ENCODE results near the gene LRTM2. TPM values are rescaled to one million over a fixed set of nuclear protein-coding genes. Genes with fewer than 3 reads are reported as not detected.
"Not testable (repeated sequence)": the region's sequence is repeated elsewhere in the genome, so short reads cannot be mapped to it uniquely, and the experiment has no call there.

The LRTM2 gene
- total and polyA plus RNA-seq, 7 experiments from 2014 or later: 0.12 TPM; not detected in 6

DNA sequence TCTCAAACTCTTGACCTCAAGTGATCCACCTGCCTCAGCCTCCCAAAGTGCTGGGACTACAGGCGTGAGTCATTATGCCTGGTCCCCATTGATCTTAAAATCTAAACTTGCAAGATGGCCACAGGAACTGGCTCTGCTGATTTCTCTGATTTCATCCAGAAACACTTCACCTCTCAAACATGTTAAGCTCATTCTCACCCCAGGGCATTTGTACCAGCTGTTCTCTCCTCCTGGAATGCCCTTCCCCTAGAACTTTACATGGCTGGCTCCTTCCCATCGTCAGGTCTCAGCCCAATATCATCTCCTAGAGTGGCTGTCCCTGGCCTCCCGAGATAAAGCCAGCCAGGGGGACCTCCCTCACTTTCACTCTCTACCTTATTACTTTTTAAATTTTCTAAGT lies 5.3 kb upstream of the LRTM2 start:
- Mint-ChIP-seq H3K4me3 (no peak overlapping the region), H3K27me3 (peaks cover 4 to 16% (median 12%) of the 10 kb centered on the region in 5 donors), H3K9me3 (peaks cover 0 to 2% (median 0%) of the 10 kb centered on the region in 11 donors), H3K36me3 (no peaks in the 10 kb centered on the region), H3K4me1 (peaks cover 0 to 15% (median 0%) of the 10 kb centered on the region in 7 donors), H3K27ac (peak overlapping the region in 1 of 9 donors; percentile 56)
- intact Hi-C loops (cut with micrococcal nuclease): no loop called here
- no peaks in the 10 kb centered on the region for H3K9me3 ChIP-seq (ENCODE audit: control insufficient read depth in 2 of 3, low read length in 3 of 3)
- ATAC-seq (no peak), DNase-seq (no peak)
- H3K36me3 ChIP-seq (ENCODE audit: control insufficient read depth in 2 of 3, insufficient read depth in 3 of 3, low read length in 3 of 3): no peaks in the 10 kb centered on the region
- no peak overlapping the region for H3K27ac ChIP-seq (ENCODE audit: low read depth, low read length)
- POLR2A ChIA-PET: no interaction called here
- H3K27me3 ChIP-seq (ENCODE audit: control insufficient read depth in 2 of 2, insufficient read depth in 2 of 2, low read length in 2 of 2): peaks cover 0 to 2% of the 10 kb centered on the region in 2 donors
- no peaks in the 10 kb centered on the region for H3K4me1 ChIP-seq (ENCODE audit: control insufficient read depth in 2 of 2, insufficient read depth in 2 of 2, low read length in 2 of 2)
- H3K4me3 ChIP-seq (ENCODE audit: low read length): no peak overlapping the region
- CTCF ChIA-PET: no interaction called here

DNA sequence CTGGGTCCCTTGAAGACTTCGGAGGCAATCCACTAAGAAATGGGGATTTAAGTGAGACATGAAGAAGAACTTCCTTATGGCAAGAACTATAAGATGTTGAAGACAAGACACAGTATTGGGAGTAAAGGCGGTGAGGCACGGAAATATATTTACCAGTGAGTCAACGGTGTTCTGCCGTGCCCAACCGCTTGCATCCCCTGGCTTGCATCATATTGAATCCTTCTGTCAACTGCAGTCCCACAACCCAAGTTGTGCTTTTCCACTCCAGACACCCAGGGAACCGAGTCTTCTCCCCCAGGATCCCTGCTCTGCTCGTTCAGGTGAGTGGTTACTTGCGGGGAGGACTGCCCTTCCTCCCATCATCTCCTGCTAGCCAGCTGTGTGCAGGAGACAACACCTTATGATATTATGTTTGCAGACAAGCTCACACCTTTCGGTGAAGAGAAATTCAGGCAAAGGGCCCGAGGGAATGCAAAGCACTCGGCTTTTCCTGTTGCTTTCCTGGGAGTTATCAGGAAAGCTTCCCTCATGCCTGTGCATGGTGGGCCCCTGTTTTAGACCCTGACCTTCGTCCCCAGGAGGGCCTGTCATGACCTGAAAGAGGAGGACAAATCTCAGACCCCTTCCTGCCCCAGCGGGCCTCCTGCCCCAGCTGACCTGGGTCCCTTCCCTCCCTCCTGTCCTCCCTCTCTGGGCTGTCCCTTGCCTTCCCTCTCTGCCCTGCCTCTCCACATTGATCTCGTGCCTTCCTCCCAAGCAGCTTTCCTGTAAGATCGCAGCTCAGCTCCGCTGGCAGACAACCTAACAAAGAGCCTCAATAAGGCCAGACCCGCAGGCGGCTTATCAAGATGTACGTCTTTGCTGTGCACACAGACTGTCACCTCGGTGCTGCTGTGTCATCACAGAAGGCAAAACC lies 4.3 kb upstream of the LRTM2 start:
- ATAC-seq (no peak), DNase-seq (no peak)
- peaks cover 0 to 12% (median 0%) of the 10 kb centered on the region in 7 donors for H3K4me1 Mint-ChIP-seq
- H3K4me3 ChIP-seq (ENCODE audit: low read length): no peak overlapping the region
- no peaks in the 10 kb centered on the region for H3K9me3 ChIP-seq (ENCODE audit: control insufficient read depth in 2 of 3, low read length in 3 of 3)
- ChIA-PET POLR2A (no interaction called here), CTCF (no interaction called here)
- intact Hi-C loops (cut with micrococcal nuclease): no loop called here
- H3K4me1 ChIP-seq (ENCODE audit: control insufficient read depth in 2 of 2, insufficient read depth in 2 of 2, low read length in 2 of 2): no peaks in the 10 kb centered on the region
- no peaks in the 10 kb centered on the region for H3K36me3 Mint-ChIP-seq
- no peak overlapping the region for H3K4me3 Mint-ChIP-seq
- no peak overlapping the region for H3K27ac Mint-ChIP-seq
- H3K27me3 Mint-ChIP-seq: peaks cover 12 to 26% (median 20%) of the 10 kb centered on the region in 5 donors
- H3K27ac ChIP-seq (ENCODE audit: low read depth, low read length): no peak overlapping the region
- no peaks in the 10 kb centered on the region for H3K36me3 ChIP-seq (ENCODE audit: control insufficient read depth in 2 of 3, insufficient read depth in 3 of 3, low read length in 3 of 3)
- H3K9me3 Mint-ChIP-seq: peaks cover 0 to 2% (median 0%) of the 10 kb centered on the region in 11 donors
- peaks cover 0 to 2% of the 10 kb centered on the region in 2 donors for H3K27me3 ChIP-seq (ENCODE audit: control insufficient read depth in 2 of 2, insufficient read depth in 2 of 2, low read length in 2 of 2)

DNA sequence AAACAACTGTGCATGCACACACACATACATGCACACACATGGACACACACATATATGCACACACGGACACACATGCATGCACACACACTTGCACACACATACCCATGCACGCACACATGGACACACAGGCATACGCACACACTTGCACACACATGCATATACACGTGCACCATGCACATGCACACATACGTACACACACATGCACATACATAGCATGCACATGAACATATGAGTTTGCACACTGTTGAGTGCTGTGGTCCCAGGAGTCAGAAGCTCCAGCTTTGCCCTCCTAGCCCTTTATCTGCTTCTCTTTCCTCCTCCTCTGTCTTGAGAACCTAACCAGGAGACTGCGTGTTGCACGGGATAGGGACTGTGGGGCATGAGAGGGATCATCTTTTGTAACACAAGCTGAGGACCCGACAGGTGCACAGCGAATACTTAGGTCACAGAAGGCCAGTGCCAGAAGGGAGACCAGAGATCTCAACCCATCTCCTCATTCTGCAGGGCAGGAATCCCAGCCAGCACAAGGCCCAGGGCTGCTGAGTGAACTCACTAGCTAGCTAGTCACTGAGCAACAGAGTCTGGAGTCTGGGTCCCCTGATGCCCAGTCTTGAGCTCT lies 3.5 kb upstream of the LRTM2 start:
- Mint-ChIP-seq H3K27me3 (peaks cover 13 to 31% (median 22%) of the 10 kb centered on the region in 5 donors), H3K36me3 (no peaks in the 10 kb centered on the region), H3K9me3 (peaks cover 0 to 2% (median 0%) of the 10 kb centered on the region in 11 donors), H3K27ac (no peak overlapping the region), H3K4me1 (peaks cover 0 to 8% (median 0%) of the 10 kb centered on the region in 7 donors), H3K4me3 (no peak overlapping the region)
- Histone ChIP-seq H3K4me1 (ENCODE audit: control insufficient read depth in 2 of 2, insufficient read depth in 2 of 2, low read length in 2 of 2) (no peaks in the 10 kb centered on the region), H3K4me3 (ENCODE audit: low read length) (no peak overlapping the region), H3K27me3 (ENCODE audit: control insufficient read depth in 2 of 2, insufficient read depth in 2 of 2, low read length in 2 of 2) (peaks cover 0 to 2% of the 10 kb centered on the region in 2 donors), H3K27ac (ENCODE audit: low read depth, low read length) (no peak overlapping the region), H3K36me3 (ENCODE audit: control insufficient read depth in 2 of 3, insufficient read depth in 3 of 3, low read length in 3 of 3) (no peaks in the 10 kb centered on the region), H3K9me3 (ENCODE audit: control insufficient read depth in 2 of 3, low read length in 3 of 3) (no peaks in the 10 kb centered on the region)
- CTCF ChIA-PET: no interaction called here
- intact Hi-C loops (cut with micrococcal nuclease): no loop called here
- DNase-seq: no peak
- ATAC-seq: no peak
- POLR2A ChIA-PET: no interaction called here

DNA sequence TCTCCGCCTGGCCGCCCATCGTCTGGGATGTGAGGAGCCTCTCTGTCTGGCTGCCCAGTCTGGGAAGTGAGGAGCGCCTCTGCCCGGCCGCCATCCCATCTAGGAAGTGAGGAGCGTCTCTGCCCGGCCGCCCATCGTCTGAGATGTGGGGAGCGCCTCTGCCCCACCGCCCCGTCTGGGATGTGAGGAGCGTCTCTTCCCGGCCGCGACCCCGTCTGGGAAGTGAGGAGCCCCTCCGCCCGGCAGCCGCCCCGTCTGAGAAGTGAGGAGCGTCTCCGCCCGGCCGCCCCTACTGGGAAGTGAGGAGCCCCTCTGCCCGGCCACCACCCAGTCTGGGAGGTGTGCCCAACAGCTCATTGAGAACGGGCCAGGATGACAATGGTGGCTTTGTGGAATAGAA lies 2.4 kb upstream of the LRTM2 start:
- H3K27me3 ChIP-seq (ENCODE audit: control insufficient read depth in 2 of 2, insufficient read depth in 2 of 2, low read length in 2 of 2); intact Hi-C loops (cut with micrococcal nuclease); H3K4me3 ChIP-seq (ENCODE audit: low read length); H3K27ac Mint-ChIP-seq; H3K36me3 Mint-ChIP-seq; ATAC-seq; H3K27ac ChIP-seq (ENCODE audit: low read depth, low read length); H3K4me3 Mint-ChIP-seq; CTCF ChIA-PET; H3K4me1 ChIP-seq (ENCODE audit: control insufficient read depth in 2 of 2, insufficient read depth in 2 of 2, low read length in 2 of 2); H3K9me3 Mint-ChIP-seq; DNase-seq; POLR2A ChIA-PET; H3K36me3 ChIP-seq (ENCODE audit: control insufficient read depth in 2 of 3, insufficient read depth in 3 of 3, low read length in 3 of 3); H3K9me3 ChIP-seq (ENCODE audit: control insufficient read depth in 2 of 3, low read length in 3 of 3): not testable (repeated sequence)
- Mint-ChIP-seq H3K27me3 (peaks cover 13 to 34% (median 28%) of the 10 kb centered on the region in 5 donors), H3K4me1 (peaks cover 0 to 10% (median 0%) of the 10 kb centered on the region in 7 donors)

DNA sequence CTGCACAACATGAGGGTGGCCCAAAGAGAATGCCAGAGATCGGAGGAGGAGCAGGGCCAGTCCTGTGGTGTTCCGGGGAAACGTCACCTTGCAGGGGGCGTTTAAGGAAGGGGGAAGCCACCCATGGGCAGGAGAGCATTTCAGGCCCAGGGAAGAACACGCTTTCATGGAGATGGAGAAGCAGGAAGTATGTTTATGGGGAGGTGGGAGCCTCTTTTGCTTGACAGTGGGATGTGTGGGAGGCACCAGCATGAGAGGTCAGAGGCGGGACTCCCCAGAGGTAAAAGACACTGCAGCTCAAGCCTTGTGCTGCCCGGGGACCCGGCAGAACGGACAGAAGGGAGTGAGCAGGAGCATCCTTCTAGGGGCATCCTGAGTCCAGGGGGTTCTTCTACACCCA lies 1.3 kb upstream of the LRTM2 start:
- Histone ChIP-seq H3K9me3 (ENCODE audit: control insufficient read depth in 2 of 3, low read length in 3 of 3) (no peaks in the 10 kb centered on the region), H3K4me3 (ENCODE audit: low read length) (no peak overlapping the region), H3K27ac (ENCODE audit: low read depth, low read length) (no peak overlapping the region), H3K27me3 (ENCODE audit: control insufficient read depth in 2 of 2, insufficient read depth in 2 of 2, low read length in 2 of 2) (peaks cover 0 to 2% of the 10 kb centered on the region in 2 donors), H3K36me3 (ENCODE audit: control insufficient read depth in 2 of 3, insufficient read depth in 3 of 3, low read length in 3 of 3) (no peaks in the 10 kb centered on the region), H3K4me1 (ENCODE audit: control insufficient read depth in 2 of 2, insufficient read depth in 2 of 2, low read length in 2 of 2) (no peaks in the 10 kb centered on the region)
- H3K36me3 Mint-ChIP-seq: no peaks in the 10 kb centered on the region
- intact Hi-C loops (cut with micrococcal nuclease): no loop called here
- no peak overlapping the region for H3K27ac Mint-ChIP-seq
- POLR2A ChIA-PET: no interaction called here
- DNase-seq (no peak), ATAC-seq (no peak)
- H3K4me1 Mint-ChIP-seq: peaks cover 0 to 10% (median 0%) of the 10 kb centered on the region in 7 donors
- H3K27me3 Mint-ChIP-seq: peaks cover 13 to 35% (median 31%) of the 10 kb centered on the region in 5 donors
- H3K4me3 Mint-ChIP-seq: no peak overlapping the region
- CTCF ChIA-PET: no interaction called here
- H3K9me3 Mint-ChIP-seq: peaks cover 0 to 2% (median 0%) of the 10 kb centered on the region in 11 donors

DNA sequence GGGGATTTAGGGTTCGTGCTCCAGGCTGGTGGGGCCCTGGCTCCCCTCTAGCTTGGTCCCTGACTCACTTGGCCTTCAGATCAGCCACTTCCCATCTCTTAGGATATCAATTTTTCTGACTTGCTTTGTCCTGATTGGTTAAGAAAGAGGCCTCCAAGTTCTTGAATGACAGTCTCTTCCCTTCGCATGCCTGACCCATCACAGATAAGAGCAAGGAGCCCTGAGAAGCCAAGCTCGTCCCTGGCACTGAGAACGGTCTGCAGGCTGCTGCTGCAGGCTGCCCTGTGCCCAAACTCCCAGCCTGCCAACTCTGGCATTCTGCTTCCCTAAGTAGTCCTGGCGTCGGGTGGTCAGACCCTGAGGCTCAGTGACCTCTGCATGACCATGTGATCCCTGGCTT lies 794 bp upstream of the LRTM2 start:
- intact Hi-C loops (cut with micrococcal nuclease): no loop called here
- no peak for ATAC-seq
- POLR2A ChIA-PET: no interaction called here
- Mint-ChIP-seq H3K9me3 (peaks cover 0 to 2% (median 0%) of the 10 kb centered on the region in 11 donors), H3K4me1 (peaks cover 0 to 10% (median 0%) of the 10 kb centered on the region in 7 donors), H3K27me3 (peaks cover 13 to 34% (median 31%) of the 10 kb centered on the region in 5 donors), H3K36me3 (no peaks in the 10 kb centered on the region), H3K4me3 (no peak overlapping the region), H3K27ac (no peak overlapping the region)
- Histone ChIP-seq H3K4me3 (ENCODE audit: low read length) (no peak overlapping the region), H3K27ac (ENCODE audit: low read depth, low read length) (no peak overlapping the region), H3K27me3 (ENCODE audit: control insufficient read depth in 2 of 2, insufficient read depth in 2 of 2, low read length in 2 of 2) (peaks cover 0 to 2% of the 10 kb centered on the region in 2 donors), H3K9me3 (ENCODE audit: control insufficient read depth in 2 of 3, low read length in 3 of 3) (no peaks in the 10 kb centered on the region), H3K36me3 (ENCODE audit: control insufficient read depth in 2 of 3, insufficient read depth in 3 of 3, low read length in 3 of 3) (no peaks in the 10 kb centered on the region), H3K4me1 (ENCODE audit: control insufficient read depth in 2 of 2, insufficient read depth in 2 of 2, low read length in 2 of 2) (no peaks in the 10 kb centered on the region)
- no peak for DNase-seq
- CTCF ChIA-PET: no interaction called here
